ENCODE results near the gene ZCCHC18.

DNA sequence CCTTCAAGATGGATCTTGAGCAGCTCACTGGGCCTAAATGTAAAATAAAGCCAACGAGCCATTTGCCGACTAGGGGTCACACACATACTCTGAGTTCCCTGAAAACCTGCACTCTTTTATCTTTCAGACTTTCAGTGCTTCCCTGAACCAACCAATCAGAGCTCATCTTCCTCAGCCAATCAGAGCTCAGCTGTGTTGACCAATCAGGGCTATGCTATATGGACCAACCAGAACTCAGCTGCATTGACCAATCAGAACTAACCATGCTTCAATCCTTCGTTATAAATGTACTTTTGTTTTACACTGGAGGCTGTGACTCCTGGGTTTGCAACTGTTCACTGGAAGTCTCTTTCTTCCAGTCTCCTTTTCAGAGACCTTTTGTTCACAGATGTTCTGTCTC is 25.2 kb downstream of the ZCCHC18 start:
- TF ChIP-seq POLR2AphosphoS5 (IDR thresholded peaks at IDR 0.05): no peak
- TF ChIP-seq, protein P1, sequence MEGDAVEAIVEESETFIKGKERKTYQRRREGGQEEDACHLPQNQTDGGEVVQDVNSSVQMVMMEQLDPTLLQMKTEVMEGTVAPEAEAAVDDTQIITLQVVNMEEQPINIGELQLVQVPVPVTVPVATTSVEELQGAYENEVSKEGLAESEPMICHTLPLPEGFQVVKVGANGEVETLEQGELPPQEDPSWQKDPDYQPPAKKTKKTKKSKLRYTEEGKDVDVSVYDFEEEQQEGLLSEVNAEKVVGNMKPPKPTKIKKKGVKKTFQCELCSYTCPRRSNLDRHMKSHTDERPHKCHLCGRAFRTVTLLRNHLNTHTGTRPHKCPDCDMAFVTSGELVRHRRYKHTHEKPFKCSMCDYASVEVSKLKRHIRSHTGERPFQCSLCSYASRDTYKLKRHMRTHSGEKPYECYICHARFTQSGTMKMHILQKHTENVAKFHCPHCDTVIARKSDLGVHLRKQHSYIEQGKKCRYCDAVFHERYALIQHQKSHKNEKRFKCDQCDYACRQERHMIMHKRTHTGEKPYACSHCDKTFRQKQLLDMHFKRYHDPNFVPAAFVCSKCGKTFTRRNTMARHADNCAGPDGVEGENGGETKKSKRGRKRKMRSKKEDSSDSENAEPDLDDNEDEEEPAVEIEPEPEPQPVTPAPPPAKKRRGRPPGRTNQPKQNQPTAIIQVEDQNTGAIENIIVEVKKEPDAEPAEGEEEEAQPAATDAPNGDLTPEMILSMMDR (IDR thresholded peaks at IDR 0.05): no peak
- TF ChIP-seq POLR2A (IDR thresholded peaks at IDR 0.05): no peak
- no peak for TF ChIP-seq EP300 (IDR thresholded peaks at IDR 0.05; ENCODE audit: low read depth)
